Articular chondrocyte of knee joint (primary cell): Measurements from ENCODE around the gene DSG2. TPM values are rescaled to one million over a fixed set of nuclear protein-coding genes. Genes with fewer than 3 reads are reported as not detected.

Experiments
- total RNA-seq: library from RNA; depleted of rRNA; stranded (reverse); fragments of >200 nt; gene quantifications from 2 replicates; pipeline ENCODE4 v1.2.3, GENCODE V29; 2012

The DSG2 gene
- total RNA-seq, result 5.4 and 12.5 TPM in 2 replicates

GRCh38 chr18:31497836-31498573 is at the start of gene DSG2:
Gene DSG2 (plus strand): TSS chr18:31498177. CDS start chr18:31498252, 75 bp downstream.

GRCh38 chr18:31591628-31592027 is 93.7 kb downstream of the DSG2 start, which contains the start of gene TTR:
Gene TTR (plus strand): TSS chr18:31591877. CDS start chr18:31591903, 26 bp downstream.

Other genes with a start within 250 kb of the DSG2 start
- not detected in 2 replicates for gene DSG1, start 180.0 kb upstream of the DSG2 start, total RNA-seq
- not detected in 2 replicates for gene DSG4, start 121.4 kb upstream of the DSG2 start, total RNA-seq
- gene DSG3, start 50.4 kb upstream of the DSG2 start, total RNA-seq, result not detected in 2 replicates
- not detected in 2 replicates for gene TTR, start 93.7 kb downstream of the DSG2 start, total RNA-seq
- 7.6 and 10.9 TPM in 2 replicates for gene B4GALT6, start 186.4 kb downstream of the DSG2 start, total RNA-seq